Occipital lobe (tissue), 2 donors: ENCODE measurements around the gene FAM81A. TPM values are rescaled to one million over a fixed set of nuclear protein-coding genes. Genes with fewer than 3 reads are reported as not detected.
"Not testable (repeated sequence)": the region's sequence is repeated elsewhere in the genome, so short reads cannot be mapped to it uniquely, and the experiment has no call there.

Experiments used
- DNase-seq: peaks from one replicate; lab custom pipeline; 2025; lab: John Stamatoyannopoulos, UW
- total RNA-seq: library from RNA; depleted of rRNA; stranded (reverse); fragments of >200 nt; gene quantifications from one replicate; pipeline ENCODE4 v1.2.3, GENCODE V29; 2014

The FAM81A gene
- total RNA-seq: 93.1 TPM

DNA sequence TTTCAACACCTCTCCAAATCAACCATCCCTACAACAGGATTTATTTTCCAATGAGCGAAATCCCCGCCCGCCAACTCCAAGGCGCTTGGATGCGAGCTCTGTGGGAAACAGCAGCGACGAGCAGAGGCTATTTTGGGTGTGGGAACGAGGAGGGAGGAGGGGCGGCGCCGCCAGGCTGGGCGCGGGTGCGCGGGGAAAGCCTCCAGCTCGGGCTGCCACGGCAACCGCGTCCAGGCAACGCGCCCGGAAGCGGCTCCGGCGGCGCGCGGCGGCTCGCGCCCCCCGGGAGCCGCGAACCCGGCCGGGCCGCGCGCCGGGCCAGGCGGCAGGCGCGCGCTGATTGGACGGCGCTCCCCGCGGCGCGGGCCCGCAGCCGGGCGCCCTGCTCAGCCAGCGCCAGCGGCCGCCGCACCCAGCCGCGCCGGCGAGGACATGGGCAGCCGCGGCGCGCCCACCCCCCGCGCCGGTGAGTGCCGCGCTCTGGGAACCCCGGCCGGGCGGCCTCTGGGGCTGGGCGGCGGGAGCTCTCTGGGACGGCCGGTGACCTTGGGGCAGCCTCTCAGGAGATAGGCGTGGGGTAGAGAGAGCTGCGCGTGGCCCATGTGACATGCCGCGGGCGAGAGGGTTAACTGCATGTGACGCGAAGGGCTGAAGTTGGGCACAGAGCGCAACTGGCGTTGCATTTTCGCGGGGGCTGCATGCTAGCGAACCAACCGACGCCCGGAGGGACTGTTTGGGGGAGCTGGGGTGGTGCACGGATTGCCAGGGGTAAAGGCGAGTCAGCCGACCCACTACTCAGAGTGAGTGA lies at the start of gene FAM81A:
TSS of gene FAM81A (plus strand) at position 370 of the 808 bp plus-strand sequence. CDS start 20,441 bp downstream, outside the sequence.
- peak; percentile 77 for DNase-seq

DNA sequence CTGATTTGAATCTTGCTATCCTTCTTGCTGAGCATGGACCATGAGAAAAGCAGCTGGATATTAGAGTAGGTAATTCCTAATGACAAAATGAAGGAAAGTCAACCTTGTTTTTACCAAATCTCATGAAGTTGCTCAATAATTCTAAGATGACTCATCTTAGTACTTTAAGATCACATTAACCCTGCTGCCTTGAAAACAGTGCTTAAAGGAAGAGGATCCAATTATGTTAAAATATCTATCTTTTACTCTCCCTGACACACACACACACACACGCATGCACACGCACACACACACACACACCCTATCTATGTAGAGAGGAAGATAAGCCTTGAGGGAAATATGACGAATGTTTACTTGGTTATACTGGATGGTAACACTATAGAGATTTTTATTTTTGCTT lies 49.3 kb upstream of the FAM81A start:
- DNase-seq: no peak

DNA sequence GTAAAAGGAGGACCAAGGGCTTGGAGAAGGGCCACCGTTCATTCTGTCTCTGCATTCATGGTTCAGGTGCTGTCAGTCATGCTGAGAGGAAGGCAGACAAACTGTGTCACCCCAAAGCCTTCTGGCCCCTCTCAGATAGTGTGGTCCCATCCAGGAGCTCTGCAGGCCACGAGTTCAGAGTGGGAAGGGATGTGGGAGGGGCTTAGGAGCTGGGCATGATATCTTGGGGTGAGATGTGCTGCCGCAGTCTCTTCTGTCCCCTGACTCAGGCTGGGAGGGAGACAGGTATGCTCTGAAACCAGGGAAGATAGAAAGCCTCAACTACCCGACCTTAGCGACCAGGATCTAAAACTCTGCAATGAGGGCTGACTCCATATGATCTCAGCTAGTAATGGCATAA lies 45.7 kb upstream of the FAM81A start:
- DNase-seq: no peak

DNA sequence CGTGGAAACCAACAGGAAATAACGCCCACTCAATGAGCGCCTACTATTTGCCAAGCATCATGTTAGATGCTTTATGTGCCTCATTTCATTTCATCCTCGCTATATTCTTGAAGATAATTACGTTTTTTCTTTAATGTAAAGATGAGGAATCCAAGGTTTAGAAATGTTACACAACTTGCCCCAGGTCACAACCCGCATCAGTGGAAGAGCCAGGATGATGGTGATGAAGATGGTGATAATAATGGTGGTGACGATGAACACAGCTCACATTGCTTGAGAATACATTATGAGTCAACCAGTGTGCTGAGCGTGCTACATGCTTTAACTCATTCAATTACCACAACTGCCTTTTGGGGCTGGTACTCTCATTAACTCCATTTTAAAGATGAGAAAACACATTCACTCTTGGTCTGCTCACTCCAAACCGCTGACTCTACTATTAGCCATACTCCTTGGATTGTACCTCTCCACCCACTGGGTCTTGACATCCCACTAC lies 43.8 kb upstream of the FAM81A start:
- no peak for DNase-seq

DNA sequence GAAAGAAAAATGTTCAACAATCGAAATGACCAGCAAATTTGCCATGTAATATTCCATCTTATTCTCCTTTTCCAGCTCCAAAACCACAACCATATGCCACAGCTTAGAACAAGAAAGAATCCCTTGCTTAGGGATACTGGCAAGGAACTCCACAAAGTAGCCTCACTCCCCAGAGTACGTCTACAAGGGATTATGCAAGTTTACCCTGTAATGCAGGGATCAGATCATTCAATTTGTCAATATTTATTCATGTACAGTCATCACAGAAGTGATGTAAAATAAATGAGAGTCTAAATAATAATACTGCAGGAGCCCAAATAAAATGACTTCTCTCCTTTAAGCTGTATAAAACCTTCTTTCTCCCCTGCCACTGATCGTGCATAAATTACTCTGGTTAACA lies 41.8 kb upstream of the FAM81A start:
- DNase-seq: no peak

DNA sequence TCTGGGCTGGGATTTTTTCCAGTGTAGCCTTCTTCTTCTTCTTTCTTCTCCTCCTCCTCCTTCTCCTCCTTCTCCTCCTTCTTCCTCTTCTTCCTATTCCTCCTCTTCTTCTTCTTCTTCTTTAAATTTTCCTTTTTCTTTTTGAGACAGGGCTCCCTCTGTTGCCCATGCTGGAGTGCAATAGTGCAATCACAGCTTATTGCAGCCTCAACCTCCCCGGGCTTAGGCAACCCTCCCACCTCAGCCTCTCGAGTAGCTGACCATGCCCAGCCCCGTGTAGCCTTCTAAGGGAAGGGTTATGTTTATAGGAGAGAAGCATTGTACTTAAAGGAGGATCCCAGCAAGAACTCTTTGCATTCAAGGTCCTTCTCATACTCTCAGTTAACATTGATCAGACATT lies 41.3 kb upstream of the FAM81A start:
- no peak for DNase-seq

DNA sequence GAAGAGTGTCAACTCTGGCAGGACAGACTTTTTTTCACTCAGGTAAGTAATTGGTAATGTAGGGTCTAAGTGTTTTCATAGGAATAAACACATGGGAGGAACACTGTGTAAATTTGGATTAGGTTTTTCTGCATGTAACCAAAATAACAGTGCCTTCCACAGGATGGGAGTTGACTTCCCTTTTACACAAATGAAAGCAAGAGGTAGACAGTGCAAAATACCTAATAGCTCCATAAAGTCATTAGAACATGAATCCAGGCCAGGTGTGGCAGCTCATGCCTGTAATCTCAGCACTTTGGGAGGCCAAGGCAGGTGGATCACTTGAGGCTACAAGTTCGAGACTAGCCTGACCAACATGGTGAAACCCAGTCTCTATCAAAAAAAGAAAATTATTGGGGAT lies 39.8 kb upstream of the FAM81A start:
- DNase-seq: no peak

DNA sequence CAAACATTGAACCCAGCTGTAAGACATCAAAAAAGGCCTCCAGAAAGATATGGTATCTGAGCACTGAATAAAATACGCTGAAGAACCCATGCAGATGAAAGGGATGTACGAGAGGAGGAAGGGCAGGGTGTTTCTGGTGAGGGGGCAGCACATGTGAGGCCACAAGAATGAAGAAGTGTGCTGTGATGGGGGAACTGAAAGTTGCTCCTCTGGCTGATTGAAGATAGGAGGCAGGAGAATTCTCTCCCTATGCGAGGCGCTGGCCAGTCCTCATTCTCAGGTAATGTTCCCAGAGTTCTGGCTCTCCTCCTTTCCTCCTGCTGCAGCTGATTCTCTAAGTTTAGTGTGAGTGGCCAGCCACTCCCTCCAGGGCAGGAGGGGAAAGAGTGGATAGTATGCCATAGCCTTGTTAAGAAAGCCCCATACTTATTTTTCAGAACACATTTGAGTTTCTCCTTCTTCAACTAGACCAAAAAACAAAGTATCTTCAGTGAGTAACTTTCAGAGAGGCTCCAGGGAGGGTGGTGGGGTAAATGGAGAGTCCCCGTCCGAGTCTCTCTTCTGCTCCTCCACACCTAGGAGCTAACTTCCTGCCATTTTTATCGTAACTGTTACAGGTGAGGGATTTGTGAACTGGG lies 38.4 kb upstream of the FAM81A start:
- no peak for DNase-seq

DNA sequence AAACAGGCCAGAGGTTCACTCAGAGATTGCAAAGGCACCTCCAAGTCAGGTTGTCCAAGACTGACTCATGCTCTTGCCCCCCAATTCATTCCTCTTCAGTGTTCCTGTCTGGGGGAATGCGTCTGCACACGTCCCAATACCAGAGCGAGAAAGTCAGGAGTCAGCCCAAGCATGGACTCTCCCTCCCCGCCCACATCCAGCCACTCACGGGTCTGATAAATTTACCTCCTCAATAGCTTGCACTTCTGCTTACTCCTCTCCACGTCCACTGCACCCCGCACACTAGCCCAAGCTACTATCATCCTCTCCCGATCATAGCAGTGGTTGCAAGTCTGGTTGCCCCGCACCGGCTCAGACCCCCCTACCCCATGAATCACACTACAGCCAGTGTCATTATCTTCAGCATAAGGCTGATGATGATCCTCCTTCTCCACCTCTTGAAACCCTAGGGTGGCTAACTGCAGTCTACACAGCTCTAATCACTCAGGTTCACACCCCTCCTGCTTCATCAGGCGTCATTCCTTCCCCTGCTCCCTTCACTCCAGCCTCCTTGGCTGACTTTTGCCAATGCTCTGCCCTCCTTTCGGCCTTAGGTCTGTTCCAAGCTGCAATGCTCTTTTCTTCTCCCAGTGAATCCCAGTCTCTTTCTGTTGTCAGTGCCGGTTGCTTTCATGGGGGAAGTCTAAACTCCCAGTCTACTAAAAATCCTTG lies 37.7 kb upstream of the FAM81A start:
- DNase-seq: no peak

DNA sequence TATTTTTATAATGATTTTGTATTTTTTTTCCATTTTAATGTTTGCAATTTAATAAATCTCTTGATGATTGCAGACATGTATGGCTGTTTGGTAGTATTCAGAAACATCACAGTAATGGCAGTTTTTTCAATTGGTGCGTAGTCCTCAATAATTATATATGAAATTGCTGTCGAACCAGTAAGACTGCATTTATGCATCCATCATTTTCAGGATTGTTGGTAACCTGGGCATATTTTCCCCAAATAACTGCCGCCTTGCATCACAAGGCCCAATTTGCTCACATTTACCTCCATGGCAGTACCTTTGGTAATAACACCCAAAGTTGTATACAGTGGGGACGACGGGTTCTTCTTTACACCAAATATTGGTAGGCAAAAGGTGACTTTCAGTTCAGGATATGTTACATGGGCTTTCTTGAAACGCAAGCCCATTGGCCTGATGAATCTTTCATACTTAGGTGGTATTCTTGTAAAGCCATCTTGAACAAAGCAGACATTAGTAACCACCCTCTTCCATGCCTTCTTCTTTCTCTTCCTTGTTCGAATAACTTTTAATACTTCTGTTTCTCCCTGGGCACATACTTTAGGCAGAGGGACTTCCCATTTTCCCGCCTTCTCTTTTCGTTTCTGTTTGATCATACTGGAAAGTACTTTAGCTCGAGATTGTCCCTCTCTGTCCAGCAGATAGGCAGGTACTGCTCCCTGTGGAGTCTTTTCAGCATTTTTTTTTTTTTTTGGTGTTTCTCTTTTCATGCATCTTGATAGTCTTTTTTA lies 36.7 kb upstream of the FAM81A start:
- not testable (repeated sequence) for DNase-seq

DNA sequence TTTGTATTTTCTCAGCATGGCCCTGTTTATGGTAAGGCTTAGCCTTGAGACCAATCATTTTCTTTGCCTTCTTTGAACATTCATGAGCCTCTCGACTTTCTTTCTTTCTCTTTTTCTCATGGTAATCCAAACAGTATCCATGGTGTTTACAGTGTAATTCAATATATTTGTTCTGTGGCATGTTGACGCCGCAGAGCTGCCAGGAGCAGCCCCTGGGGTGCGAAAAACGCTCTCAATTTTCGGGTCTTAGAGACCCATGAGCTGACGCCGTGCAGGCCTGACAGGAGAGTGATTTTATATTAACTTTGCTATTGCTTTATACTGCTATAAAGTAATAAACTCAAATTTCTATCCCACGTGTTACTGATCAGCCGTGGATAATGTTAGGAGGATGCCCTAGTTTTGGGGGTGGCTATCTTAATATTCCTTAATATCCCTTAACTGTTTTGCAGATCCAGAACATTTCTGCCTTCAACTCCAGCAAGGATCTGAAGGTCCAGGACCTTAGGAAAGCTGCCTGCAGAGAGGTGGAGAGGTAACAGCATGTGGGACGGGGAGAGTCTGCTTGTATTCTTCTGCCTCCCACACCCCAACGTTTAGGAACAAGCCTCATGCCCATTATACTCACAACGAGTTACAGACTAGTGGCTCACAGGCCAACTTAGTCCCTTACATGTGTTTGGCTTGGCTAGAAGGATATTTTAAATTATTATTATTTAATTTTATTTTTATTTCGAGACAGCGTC lies 36.0 kb upstream of the FAM81A start:
- no peak for DNase-seq

DNA sequence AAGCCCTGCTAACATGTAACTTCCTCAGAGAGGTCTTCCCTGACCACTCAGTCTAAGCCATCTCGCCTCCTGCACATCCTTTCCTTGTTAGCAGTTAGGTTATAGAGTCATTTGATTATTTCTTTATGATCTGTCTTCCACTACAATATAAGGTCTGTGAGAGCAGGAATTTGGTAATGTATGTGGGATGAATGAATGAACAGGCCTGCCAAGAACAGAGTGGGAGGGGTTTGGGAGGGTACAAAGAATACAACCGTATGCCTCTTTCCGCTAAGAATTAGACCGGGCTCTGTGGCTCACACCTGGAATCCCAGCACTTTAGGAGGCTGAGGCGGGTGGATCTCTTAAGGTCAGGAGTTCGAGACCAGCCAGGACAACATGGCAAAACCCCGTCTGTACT lies 32.9 kb upstream of the FAM81A start:
- no peak for DNase-seq

DNA sequence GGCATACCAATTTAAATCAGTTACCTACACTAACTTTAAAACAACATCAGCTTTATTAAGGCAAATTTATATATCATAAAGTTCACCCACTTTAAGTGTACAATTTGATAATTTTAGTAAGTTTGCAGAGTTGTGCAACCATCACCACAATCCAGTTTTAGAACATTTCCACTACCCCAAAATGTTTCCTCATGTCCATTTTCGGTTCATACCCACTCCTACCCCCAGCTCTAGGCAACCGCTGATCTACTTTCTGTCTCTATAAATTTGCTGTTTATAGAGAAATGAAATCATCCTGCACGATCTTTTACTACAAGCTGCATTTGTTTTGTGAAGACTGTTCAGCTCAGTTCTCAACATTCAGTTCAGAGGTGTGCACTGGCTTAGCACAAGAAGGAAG lies 31.5 kb upstream of the FAM81A start:
- no peak for DNase-seq

DNA sequence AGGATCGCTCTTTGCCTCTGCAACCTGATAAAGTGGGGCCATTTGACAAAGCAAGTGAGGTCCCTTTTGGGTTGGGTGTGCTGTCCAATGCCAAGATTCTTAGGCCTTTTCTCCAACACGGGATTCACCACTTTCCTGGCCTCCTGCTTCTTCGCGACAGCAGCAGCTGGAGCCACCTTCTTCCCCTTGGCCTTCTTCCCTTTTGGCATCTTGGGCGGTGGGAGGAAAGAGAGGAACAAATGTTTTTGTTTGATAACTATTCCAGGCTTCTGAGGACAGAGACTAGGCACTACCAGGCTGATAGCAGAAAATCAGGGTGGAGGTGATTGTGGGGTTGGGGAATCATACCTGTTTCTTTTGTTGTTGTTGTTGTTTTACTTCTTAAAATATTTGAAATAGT lies 30.0 kb upstream of the FAM81A start:
- DNase-seq: no peak

DNA sequence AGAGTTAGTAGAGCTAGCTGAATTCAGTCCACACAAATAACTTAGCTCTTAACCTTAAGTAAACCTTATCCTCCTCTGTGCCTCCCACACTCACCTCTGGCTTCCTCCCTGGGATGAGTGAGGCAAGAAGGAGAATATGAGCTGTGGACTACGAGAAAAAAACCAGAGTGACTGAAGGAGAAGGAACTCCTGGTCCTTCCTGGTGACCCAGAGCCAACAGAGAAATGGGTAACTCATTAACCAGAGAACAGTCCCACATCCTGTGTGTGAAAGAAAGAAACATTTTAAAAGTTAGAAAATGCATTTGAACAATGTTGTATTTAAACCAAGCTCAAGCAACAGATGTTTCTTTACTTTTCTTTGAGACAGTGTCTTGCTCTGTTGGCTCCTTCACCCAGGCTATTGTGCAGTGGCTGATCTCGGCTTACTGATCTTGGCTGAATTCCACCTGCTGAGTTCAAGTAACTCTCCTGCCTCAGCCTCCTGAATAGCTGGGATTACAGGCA lies 27.5 kb upstream of the FAM81A start:
- DNase-seq: no peak

DNA sequence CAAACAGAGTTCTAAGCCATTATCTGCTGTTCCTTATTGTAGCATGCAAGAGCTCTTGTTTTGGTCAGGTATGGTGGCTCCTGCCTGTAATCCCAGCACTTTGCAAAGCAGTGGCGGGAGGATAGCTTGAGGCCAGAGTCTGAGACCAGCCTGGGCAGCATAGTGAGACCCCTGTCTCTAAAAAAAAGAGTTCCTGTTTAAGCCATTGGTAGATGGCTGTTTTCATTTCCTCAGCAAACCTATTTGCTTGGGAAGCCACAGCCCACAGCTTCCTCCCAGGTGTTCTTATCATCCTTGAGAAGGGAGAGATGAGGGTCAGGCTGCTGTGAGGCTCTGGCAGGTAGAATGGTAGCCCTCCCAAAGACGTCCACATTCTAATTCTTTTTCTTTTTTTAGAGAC lies 24.4 kb upstream of the FAM81A start:
- no peak for DNase-seq

DNA sequence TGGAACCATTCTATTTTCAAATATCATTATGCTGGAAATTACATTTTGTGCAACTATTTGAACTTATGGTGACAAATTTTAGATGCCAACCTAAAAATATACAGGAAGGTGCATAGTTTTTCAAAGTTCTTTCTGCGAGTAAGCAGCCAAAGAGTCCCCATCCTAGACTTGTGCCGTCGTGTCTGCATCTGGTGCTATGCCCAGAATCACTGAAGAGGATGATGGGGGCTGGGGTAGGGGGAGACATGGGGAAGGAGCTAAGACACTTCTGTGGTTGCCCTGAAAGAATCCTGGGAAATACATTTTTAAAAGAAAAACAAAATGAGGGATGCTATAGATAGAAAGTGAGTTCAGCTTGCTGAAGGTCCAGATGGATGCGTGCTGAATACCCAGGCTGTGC lies 21.2 kb upstream of the FAM81A start:
- no peak for DNase-seq

DNA sequence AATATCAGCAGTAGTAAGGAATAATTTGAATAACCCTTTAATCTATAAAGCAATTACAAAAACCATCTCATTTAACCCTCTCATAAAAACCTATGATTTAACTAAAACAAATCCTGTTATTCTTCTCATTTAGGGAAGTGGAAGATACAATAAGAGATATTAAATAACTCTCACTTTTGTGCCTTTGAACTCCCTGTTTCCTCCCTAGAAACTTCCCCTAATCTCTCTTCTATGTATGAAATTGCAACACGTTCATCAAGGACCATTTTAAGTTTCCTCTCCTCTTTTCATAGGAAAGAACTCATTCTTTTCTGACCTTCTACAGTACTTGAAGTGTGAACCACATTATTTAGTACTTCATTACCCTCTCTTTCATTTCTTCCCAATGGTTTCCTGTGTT lies 18.8 kb upstream of the FAM81A start:
- no peak for DNase-seq

DNA sequence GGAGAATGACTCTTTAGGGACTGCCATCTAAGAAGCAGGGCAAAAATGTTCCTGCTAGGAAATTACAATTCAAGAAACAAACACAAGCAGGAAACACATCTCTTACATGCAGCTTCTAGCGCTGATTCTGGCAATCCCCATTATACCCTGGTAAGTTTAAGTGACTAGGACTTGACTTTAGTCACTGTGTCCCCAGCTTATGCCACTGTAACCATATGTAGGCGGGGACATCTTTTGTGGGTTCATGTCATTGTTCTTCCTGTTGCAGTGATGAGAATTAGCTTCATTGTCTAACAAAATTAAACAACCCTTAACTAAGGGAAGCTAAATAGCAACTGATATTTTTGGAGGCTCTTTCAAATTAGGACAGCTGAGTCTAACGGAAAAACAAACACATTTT lies 17.9 kb upstream of the FAM81A start:
- DNase-seq: no peak

DNA sequence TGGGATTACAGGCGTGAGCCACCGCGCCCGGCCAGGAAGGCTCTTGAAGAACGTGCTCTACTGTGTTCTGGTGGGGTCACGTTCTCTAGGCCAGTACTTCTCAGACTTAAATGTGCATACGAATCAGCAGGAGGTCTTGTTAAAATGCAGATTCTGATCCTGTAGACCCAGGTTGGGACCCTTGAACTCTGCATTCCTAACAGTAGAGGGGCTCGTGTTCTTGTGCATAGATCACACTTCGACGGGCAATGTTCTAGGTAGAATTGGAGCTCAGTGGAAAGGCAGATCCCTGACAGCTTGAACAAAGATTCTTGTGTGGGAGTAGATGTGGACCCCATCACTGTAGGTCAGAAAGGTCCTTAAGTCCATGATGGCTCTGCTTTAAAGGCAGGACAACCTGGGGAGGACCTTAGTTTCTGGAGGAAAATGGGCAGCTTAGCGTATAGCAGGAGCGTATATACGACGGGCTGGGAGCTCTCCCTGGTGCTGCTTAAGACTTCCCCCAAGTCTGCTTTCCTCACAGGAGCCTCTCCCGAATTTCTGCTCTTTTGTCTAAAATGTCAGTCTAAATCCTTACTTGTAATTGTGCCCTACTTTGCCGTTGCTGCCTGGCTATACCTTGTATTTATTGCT lies 16.9 kb upstream of the FAM81A start:
- no peak for DNase-seq
